Gastrocnemius medialis (tissue), 4 donors: Measurements from ENCODE around the gene CDH23.

Source experiments
- CTCF ChIP-seq, 5 experiments: fragments of 450-650 bp in 3 of 5; fragments of 200-600 bp in 2 of 5; sonication (generic) in 2 of 5; IDR thresholded peaks in 4 of 5; conservative IDR thresholded peaks in 1 of 5; 1 replicate in 4 of 5; 2 replicates in 1 of 5; pipeline ENCODE4 v1.5.1; 2016 to 2019; ENCODE audit warnings: antibody characterized with exemption in 5 of 5, mild to moderate bottlenecking in 3 of 5, moderate library complexity in 3 of 5
- POLR2A ChIP-seq, 2 donors: fragments of 450-650 bp; IDR thresholded peaks; one replicate each; pipeline ENCODE4 v1.6.1; 2017; ENCODE audit warnings: antibody characterized with exemption in 2 of 2, mild to moderate bottlenecking in 2 of 2, moderate library complexity in 2 of 2

- no peak for TF ChIP-seq CTCF (IDR thresholded peaks at IDR 0.05 in 4 of 5, conservative IDR thresholded peaks at IDR 0.05 in 1 of 5)
- TF ChIP-seq POLR2A (IDR thresholded peaks at IDR 0.05) = no peak
Observed at GRCh38 chr10:71413581-71413980, 16.9 kb downstream of the CDH23 start.
